HG02885 (cell line): ENCODE measurements around the gene TMEM121.

Experiments
- ATAC-seq: cut with Tn5 transposase; IDR thresholded peaks from one replicate; pipeline ENCODE4 v1.9.1; 2021; ENCODE audit warnings: mild to moderate bottlenecking; ENCODE audit not compliant: unreplicated experiment, poor library complexity

Gene TMEM121

DNA sequence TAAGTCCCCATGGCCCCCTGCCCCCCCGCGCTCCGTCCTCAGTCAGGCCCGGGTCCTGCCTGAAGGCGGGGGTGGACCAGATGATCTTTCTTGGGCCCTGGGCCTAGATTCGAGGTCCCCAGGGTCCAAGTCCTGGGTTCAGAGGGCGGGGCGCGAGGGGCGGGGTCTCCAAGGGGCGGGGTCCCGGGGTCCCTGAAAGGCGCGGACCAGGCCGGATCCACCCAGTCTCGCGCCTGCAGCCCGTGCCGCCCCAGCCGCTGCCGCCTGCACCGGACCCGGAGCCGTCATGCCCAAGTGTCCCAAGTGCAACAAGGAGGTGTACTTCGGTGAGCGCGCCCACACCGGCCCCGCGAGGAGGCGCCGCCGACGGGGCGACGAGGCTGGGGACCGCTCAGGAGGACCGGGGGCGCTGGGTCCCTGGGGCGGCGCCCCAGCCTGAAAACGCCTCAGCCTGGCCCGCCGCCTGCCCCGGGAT is 39.4 kb upstream of the TMEM121 start:
- ATAC-seq: no peak

DNA sequence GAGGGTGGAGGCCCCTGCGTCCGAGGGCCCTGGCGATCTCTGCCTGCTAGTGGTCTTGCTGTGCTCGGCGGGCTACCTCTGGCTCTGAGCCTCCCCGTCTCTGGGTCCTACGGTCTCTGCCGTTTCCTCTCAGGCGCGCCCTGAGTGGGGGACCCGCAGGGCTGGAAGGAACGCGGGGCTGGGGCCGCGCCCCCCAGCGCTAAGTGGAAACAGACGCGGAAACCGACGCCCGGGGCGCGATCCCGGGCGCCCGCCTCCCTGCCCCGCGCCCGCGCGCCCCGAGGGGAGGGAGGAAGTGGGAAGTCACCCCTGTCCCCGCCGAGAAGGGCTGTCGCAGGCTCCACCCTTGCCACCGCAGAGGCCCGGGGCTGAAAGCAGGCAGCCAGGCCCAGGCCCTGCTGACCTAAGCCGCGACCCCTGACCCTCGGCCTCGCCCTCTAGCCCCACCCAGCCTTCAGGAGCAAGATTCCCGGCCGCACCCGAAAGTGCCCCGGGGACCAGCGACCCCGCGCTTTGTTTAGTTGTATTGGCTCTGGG is 38.9 kb upstream of the TMEM121 start:
- ATAC-seq: no peak

- ATAC-seq: no peak
Measured at GRCh38 chr14:105487986-105488777, 38.2 kb upstream of the TMEM121 start.

DNA sequence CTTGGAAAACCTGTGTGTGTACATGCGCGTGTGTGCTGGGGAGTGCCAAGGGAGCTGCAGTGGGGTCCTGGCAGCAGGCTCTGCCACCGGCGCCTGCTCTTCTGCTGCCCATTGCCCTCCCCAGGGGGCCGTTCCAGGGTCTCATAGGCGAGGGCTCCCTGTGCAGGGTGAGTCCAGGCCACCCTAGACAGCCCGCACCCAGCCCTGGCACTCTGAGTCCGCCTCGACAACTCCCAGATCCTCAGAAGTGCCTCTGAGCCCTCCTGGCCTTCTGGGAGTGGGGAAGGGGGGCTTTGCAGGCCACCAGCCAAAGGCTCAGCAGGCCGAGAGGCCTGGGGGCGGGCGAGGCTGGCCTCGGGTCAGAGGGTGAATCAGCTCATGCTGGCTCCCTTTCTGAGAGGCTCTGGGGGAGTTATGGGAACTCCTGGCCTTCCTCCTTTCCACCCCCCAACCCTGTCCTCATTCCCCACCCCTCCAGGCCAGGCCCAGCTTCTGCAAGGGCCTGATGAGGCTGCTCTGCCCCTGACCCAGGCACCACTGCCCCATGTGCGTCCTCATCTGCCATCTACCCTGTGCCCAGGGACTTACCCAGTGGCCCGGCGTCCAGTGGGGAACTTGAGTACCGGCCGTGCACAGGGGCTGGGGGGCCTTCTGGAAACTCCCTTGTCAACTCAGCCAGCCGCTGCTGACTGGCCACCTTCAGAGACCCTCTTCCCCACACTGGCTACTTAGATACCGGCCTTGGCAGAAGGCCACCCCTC is 37.4 kb upstream of the TMEM121 start:
- ATAC-seq: no peak

DNA sequence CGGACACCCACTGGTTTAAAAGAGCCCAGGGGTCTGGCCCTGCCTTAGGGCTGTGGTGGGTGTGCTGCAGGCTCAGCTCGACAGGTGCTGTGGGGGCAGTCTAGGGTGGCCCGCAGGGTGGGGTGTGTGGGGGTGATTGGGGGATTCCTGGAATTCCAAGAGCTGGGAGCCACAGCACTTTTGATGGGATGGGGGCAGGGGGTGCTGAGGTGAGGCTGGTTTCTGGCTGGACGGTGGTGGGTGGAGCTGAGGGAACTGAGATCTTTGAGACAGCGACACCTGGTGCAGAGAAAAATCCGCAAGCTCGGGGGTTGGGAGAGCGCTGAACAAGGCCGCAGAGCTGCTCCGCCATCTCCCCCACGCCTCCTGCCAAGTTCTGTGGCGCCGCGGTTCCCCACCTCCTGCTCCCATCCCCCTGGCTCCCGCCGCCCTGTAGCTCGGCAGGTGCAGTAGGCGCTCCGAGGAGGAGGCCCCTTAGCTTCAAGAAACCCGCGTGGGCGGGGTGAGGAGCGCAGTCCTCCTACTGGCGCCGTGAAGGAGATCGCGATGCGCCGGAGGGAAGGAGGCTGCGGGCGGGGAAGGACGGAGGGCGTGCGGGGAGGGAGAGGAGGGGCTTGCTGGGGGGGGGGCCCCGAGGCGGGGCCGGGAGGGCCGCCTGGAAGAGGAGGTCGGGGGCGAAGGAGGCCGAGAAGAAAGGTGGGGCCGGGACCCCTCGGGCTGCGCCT is 36.7 kb upstream of the TMEM121 start:
- no peak for ATAC-seq

GRCh38 chr14:105490267-105490571 is 36.2 kb upstream of the TMEM121 start:
- ATAC-seq: peak; percentile 1

DNA sequence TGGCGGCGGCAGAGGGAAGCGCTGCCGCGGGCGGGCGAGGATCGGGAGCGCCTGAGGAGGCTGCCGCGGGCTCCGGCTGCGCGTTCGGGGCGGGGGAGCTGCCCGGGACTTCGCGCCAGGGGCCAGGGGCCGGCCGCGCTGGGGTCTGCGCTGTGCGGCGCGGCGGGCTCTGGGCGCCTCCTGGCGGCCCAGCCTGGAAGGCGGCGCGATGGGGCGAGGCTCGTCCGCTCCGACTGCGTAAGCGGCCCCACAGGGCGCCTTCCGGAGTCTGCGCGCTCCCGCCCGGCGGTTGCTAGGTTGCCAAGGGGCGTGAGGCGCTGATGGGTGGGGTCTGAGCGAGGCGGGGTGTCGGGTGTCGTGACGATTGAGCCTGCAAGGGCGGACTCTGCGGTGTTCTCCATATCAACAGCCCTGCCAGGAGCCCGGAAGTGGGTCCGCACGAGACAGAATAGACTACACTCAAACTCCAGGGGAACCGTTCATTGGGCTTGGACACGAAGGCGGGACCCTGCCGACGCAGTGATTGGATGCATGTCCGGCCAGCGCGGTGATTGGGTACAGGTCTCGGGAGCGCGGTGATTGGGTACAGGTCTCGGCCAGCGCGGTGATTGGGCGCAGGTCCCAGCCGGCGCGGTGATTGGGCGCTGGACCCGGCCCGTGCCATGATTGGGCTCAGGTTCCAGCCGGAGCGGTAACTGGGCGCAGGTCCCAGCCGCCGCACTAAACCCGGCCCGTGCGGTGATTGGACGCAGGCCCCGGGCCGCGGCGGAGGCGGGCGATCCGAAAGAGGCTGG is 35.6 kb upstream of the TMEM121 start, which contains the start of gene TEDC1:
TSS of gene TEDC1 (plus strand) at position 675 of the 794 bp plus-strand sequence. CDS start 130 bp downstream, outside the sequence.
- peak; percentile 71 for ATAC-seq

GRCh38 chr14:105491366-105491973 is 34.9 kb upstream of the TMEM121 start:
- no peak for ATAC-seq

DNA sequence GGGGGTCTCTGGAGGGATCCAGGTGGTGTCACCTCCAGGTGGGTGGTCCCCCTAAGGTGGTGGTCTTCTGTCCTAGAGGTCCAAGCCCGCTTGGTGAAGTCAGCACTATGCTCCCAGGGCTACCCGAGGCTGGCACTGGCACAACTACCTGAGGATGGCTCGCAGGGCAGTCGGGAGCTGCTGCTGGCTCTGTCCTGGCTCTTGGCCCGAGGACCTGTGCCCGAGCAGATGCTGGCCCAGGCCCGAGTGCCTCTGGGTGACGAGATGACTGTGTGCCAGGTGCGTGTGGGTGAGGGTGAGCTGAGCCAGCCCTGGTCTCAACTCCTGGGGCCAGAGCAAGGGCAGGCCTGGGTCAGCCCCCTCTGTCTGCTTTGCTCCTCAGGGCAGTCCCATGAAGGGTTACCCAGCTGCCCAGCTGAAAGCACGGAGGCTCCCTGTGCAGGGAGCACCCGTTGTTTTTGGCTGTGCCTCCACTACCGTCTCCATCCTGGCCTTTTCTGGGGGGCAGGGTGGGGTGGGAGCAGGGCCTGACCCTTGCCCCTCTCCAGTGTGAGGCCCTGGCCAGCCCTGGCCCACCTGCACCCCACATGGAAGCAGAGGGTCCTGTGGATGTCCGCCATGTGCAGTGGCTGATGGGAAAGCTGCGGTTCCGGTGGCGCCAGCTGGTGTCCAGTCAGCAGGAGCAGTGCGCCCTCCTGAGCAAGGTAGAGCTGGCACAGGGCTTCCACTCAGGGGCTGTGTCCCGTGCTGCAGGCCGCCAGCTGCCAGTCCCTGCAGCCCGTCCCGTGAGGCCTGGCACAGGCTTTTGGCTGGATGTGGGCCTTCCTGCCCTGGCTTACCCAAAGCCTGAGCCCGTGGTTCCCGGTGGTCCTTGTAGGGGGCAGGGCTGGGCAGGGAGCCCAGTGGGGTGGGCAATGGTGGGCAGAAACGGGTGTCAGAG is 34.1 kb upstream of the TMEM121 start:
- ATAC-seq: no peak

GRCh38 chr14:105492971-105493871 is 33.2 kb upstream of the TMEM121 start:
- no peak for ATAC-seq

- no peak for ATAC-seq
Measured at GRCh38 chr14:105493921-105494605, 32.3 kb upstream of the TMEM121 start.

DNA sequence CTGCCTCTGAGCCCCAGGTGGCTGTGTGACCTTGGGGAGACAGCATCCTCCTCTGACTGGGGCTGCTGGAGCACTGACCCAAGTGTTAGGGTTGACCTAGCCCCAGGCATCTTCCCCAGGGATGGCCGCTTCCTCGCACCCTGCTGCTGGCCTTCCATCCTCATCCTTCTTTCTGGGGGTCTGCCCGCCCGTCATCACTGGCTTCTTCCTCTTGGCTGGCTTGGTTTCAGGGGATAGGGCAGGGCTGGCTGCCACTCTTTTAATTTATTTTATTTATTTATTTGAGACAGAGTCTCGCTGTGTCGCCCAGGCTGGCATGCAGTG is 31.8 kb upstream of the TMEM121 start:
- ATAC-seq: no peak

GRCh38 chr14:105495101-105495989 is 31.0 kb upstream of the TMEM121 start:
- no peak for ATAC-seq

DNA sequence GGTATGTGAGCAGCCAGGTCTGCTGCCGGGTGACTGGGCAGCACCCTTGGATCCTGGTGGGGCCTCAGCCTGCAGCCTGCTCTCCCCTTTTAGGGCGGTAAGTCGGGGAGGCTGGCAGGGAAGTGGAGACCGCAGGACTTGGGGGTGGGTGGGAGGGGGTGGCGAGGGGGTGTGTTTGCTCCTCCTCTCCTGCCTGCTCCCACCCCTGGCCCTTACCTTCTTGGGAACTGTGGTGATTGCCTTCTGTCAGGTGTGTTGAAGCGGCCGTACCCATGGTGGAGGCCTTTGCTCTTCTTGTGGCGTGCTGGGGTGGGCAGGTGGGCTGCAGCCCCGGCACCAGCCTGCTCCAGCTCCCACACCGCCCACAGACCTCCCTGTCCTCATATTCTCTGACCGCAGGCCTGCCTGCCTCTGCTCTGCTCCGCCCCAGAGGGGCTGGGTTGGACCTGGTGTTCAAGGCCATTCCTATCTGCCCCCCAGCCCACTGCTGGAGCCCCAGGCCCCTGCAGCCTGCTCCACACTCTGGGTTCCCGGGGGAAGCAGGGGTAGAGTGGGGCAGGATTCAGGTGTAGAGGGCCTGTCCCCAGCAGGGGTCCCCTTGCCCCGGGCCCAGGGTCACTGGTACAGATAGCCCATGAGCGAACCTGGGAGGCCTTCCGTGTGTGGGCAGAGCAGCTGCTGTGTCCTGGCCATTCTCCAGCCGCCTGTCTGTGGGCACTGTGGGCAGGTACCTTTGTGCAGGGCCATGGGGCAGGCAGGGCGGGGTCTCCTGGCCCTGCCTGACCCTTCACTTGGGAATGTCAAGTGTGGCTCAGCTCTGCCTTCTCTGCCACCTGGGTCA is 30.2 kb upstream of the TMEM121 start:
- ATAC-seq: no peak
